Neuronal stem cell (in vitro differentiated cells): ENCODE measurements around the gene ITGA8.

Experiments
- DNase-seq: peaks from one replicate; pipeline ENCODE4 v3.0.0-alpha.2; 2013; ENCODE audit warnings: low spot score
- H2AFZ ChIP-seq: one replicate; pipeline ENCODE4 v1.6.1; 2013; ENCODE audit warnings: mild to moderate bottlenecking, low read length, inconsistent platforms
- H2AK5ac ChIP-seq: 2 replicates; pipeline ENCODE4 v1.6.1; 2013; ENCODE audit warnings: low read depth, mild to moderate bottlenecking, inconsistent platforms, low read length, moderate library complexity, mixed read lengths
- H2BK120ac ChIP-seq: 2 replicates; pipeline ENCODE4 v1.6.1; 2013; ENCODE audit warnings: low read depth, mild to moderate bottlenecking, inconsistent platforms, low read length, moderate library complexity, mixed read lengths
- H2BK12ac ChIP-seq: one replicate; pipeline ENCODE4 v1.6.1; 2013; ENCODE audit warnings: low read length, inconsistent platforms
- H2BK15ac ChIP-seq: 2 replicates; pipeline ENCODE4 v1.6.1; 2013; ENCODE audit warnings: mild to moderate bottlenecking, low read length, inconsistent platforms, mixed read lengths
- H2BK5ac ChIP-seq: one replicate; pipeline ENCODE4 v1.6.1; 2013; ENCODE audit warnings: inconsistent platforms, mild to moderate bottlenecking, low read length, moderate library complexity
- H3K14ac ChIP-seq: one replicate; pipeline ENCODE4 v1.6.1; 2013; ENCODE audit warnings: low read length, inconsistent platforms
- H3K18ac ChIP-seq: 2 replicates; pipeline ENCODE4 v1.6.1; 2013; ENCODE audit warnings: low read length, inconsistent platforms
- H3K23ac ChIP-seq: 2 replicates; pipeline ENCODE4 v1.6.1; 2013; ENCODE audit warnings: low read depth, mild to moderate bottlenecking, mixed read lengths, low read length, inconsistent platforms; ENCODE audit not compliant: poor library complexity
- H3K27ac ChIP-seq: replicated peaks from 3 replicates; pipeline ENCODE4 v1.5.1; 2013; ENCODE audit warnings: low read length, inconsistent platforms
- H3K27me3 ChIP-seq, 3 experiments: 2 replicates each; pipeline ENCODE4 v1.6.1; 2013; ENCODE audit warnings: low read length in 3 of 3, mild to moderate bottlenecking in 2 of 3, inconsistent platforms in 1 of 3, low read depth in 1 of 3, mixed read lengths in 1 of 3, moderate library complexity in 1 of 3; ENCODE audit not compliant: control insufficient read depth in 3 of 3, insufficient read depth in 3 of 3
- H3K36me3 ChIP-seq, 2 donors: replicated peaks in 1 of 2; 2 replicates each; pipeline ENCODE4 v1.6.1; 2013; ENCODE audit warnings: low read length in 2 of 2; ENCODE audit not compliant: control insufficient read depth in 2 of 2, insufficient read depth in 2 of 2
- H3K4ac ChIP-seq: 2 replicates; pipeline ENCODE4 v1.6.1; 2013; ENCODE audit warnings: inconsistent platforms, mild to moderate bottlenecking, low read length, moderate library complexity
- H3K4me1 ChIP-seq, 2 donors: 1 replicate in 1 of 2; 2 replicates in 1 of 2; pipeline ENCODE4 v1.6.1; 2013; ENCODE audit warnings: low read length in 2 of 2, low read depth in 1 of 2; ENCODE audit not compliant: control insufficient read depth in 2 of 2, insufficient read depth in 1 of 2
- H3K4me2 ChIP-seq: one replicate; pipeline ENCODE4 v1.6.1; 2013; ENCODE audit warnings: mild to moderate bottlenecking, low read length, inconsistent platforms; ENCODE audit not compliant: insufficient read depth, poor library complexity, severe bottlenecking
- H3K4me3 ChIP-seq, 2 donors: 2 replicates each; pipeline ENCODE4 v1.5.1; 2013; ENCODE audit warnings: low read length in 2 of 2, mild to moderate bottlenecking in 2 of 2, inconsistent platforms in 1 of 2, moderate library complexity in 1 of 2
- H3K79me1 ChIP-seq: one replicate; pipeline ENCODE4 v1.6.1; 2013; ENCODE audit warnings: low read depth, mild to moderate bottlenecking, inconsistent platforms, low read length, moderate library complexity
- H3K9ac ChIP-seq: one replicate; pipeline ENCODE4 v1.6.1; 2013; ENCODE audit warnings: mild to moderate bottlenecking, low read depth, low read length, inconsistent platforms; ENCODE audit not compliant: poor library complexity
- H3K9me3 ChIP-seq, 2 donors: replicated peaks in 1 of 2; 2 replicates each; pipeline versions ENCODE3 to v1.6.1; 2013; ENCODE audit warnings: low read length in 2 of 2, mild to moderate bottlenecking in 2 of 2, inconsistent platforms in 1 of 2, low read depth in 1 of 2, mixed read lengths in 1 of 2, moderate library complexity in 1 of 2; ENCODE audit not compliant: control insufficient read depth in 2 of 2, insufficient read depth in 1 of 2
- H4K8ac ChIP-seq: one replicate; pipeline ENCODE4 v1.6.1; 2013; ENCODE audit warnings: low read depth, mild to moderate bottlenecking, inconsistent platforms, low read length, moderate library complexity
- H4K91ac ChIP-seq: one replicate; pipeline ENCODE4 v1.6.1; 2013; ENCODE audit warnings: low read length, low read depth, mild to moderate bottlenecking, inconsistent platforms; ENCODE audit not compliant: poor library complexity
- WGBS, 2 donors: extraction: QIAGEN DNeasy Blood & Tissue Kit; methylation state at CpG; one replicate each; pipeline ENCODE4 v1.1.7; 2013; ENCODE audit warnings: missing lambda C conversion rate in 2 of 2, mixed read lengths in 1 of 2; ENCODE audit not compliant: insufficient read length in 2 of 2, insufficient replicate concordance in 1 of 2; ENCODE audit errors: extremely low coverage in 2 of 2; 5-methylcytosine and 5-hydroxymethylcytosine counted together

The ITGA8 gene

DNA sequence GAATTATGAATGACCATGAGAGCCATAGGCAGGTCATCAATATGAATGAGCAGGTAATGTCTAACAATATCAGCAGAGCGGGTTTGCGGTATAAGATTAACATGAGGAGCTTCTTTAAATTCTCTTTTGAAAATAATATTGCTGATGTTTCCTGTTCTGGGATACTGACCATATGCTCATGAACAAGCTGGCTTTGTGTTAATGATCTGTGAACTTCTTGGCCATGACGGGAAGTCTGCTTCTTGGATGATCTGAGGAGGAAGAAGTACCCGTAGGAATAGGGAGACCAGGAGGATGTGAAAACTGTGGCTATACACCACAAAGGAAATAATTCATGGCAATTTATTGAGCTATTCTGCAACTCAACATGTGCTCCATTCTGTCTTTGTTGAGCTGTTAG, 38.6 kb downstream of the ITGA8 start:
- H2BK15ac ChIP-seq, result no peak overlapping the region
- H3K9ac ChIP-seq, result no peak overlapping the region
- H2BK12ac ChIP-seq, result no peak overlapping the region
- H4K91ac ChIP-seq, result no peak overlapping the region
- DNase-seq, result no peak
- no peak overlapping the region for H3K4me3 ChIP-seq
- H2BK5ac ChIP-seq, result no peak overlapping the region
- H3K4me2 ChIP-seq, result no peak overlapping the region
- no CpG with 5 or more reads among the region's 4 CpGs for WGBS, 2 donors
- H3K23ac ChIP-seq, result no peak overlapping the region
- H2BK120ac ChIP-seq, result no peak overlapping the region
- H2AK5ac ChIP-seq, result no peak overlapping the region
- H3K27ac ChIP-seq, result no peak overlapping the region
- H3K14ac ChIP-seq, result no peak overlapping the region
- H3K18ac ChIP-seq, result no peak overlapping the region
- no peaks in the 10 kb centered on the region for H3K4me1 ChIP-seq
- H3K4ac ChIP-seq, result no peak overlapping the region
- H3K27me3 ChIP-seq, result no peaks in the 10 kb centered on the region
- no peaks in the 10 kb centered on the region for H3K36me3 ChIP-seq
- H2AFZ ChIP-seq, result no peak overlapping the region
- no peak overlapping the region for H4K8ac ChIP-seq
- no peaks in the 10 kb centered on the region for H3K9me3 ChIP-seq
- no peaks in the 10 kb centered on the region for H3K79me1 ChIP-seq

DNA sequence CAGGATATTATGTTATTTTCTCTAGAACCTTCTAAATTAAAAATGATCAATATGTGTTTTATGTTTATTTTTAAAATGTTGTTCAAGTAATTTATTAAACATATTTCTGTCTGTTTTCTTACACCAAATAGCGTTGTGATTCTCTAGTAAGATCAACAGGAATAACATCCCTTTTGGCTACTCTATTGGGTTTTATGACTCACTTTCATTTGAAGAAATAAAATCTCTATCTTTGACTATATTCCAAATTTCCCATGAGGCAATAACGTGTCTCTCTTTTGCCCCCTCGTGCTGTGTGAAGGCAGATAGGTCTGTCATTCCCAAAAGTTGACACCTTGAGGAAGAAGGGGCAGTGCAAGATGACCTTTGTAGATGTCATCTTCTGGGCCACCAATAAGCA, 40.9 kb downstream of the ITGA8 start:
- H3K4me3 ChIP-seq, result no peak overlapping the region
- WGBS, 2 donors, result no CpG with 5 or more reads among the region's 3 CpGs
- DNase-seq, result no peak
- no peak overlapping the region for H2BK12ac ChIP-seq
- H2AFZ ChIP-seq, result no peak overlapping the region
- no peak overlapping the region for H3K18ac ChIP-seq
- H3K9me3 ChIP-seq, result no peaks in the 10 kb centered on the region
- no peak overlapping the region for H3K4me2 ChIP-seq
- H2BK15ac ChIP-seq, result no peak overlapping the region
- H3K79me1 ChIP-seq, result no peaks in the 10 kb centered on the region
- H3K27ac ChIP-seq, result no peak overlapping the region
- H3K14ac ChIP-seq, result no peak overlapping the region
- H3K4ac ChIP-seq, result no peak overlapping the region
- H3K23ac ChIP-seq, result no peak overlapping the region
- no peak overlapping the region for H2BK5ac ChIP-seq
- H2BK120ac ChIP-seq, result no peak overlapping the region
- H4K91ac ChIP-seq, result no peak overlapping the region
- H3K27me3 ChIP-seq, result no peaks in the 10 kb centered on the region
- H3K36me3 ChIP-seq, result no peaks in the 10 kb centered on the region
- H3K4me1 ChIP-seq, result no peaks in the 10 kb centered on the region
- H2AK5ac ChIP-seq, result no peak overlapping the region
- H4K8ac ChIP-seq, result no peak overlapping the region
- no peak overlapping the region for H3K9ac ChIP-seq

DNA sequence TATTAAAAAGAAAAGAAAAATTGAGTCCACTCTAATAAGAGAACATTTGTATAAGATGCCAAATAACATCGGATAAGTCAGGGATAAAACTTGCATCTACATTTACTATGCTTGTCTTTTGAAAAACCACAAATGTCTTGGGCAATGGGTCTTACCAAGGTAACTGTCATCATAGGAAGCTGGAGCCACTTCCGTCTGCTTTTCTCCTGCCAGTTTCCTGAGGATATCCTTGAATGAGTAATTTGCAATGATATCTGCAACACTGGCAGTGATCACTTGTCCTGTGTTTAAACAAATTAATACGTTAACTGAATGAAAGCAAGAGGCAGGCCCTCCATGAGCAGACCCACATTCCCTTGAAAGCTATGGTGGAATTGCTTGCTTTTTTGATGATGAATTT, 47.3 kb downstream of the ITGA8 start:
- no peak overlapping the region for H4K91ac ChIP-seq
- no peak overlapping the region for H3K4me2 ChIP-seq
- no peaks in the 10 kb centered on the region for H3K9me3 ChIP-seq
- H3K4ac ChIP-seq, result no peak overlapping the region
- no peaks in the 10 kb centered on the region for H3K79me1 ChIP-seq
- H2BK15ac ChIP-seq, result no peak overlapping the region
- no peak overlapping the region for H2BK5ac ChIP-seq
- no peaks in the 10 kb centered on the region for H3K36me3 ChIP-seq
- H3K4me3 ChIP-seq, result no peak overlapping the region
- no peak overlapping the region for H2BK120ac ChIP-seq
- H3K4me1 ChIP-seq, result no peaks in the 10 kb centered on the region
- no peaks in the 10 kb centered on the region for H3K27me3 ChIP-seq
- WGBS, 2 donors, result no CpG with 5 or more reads among the region's 3 CpGs
- no peak overlapping the region for H2AFZ ChIP-seq
- H3K27ac ChIP-seq, result no peak overlapping the region
- H3K9ac ChIP-seq, result no peak overlapping the region
- no peak overlapping the region for H3K18ac ChIP-seq
- H3K23ac ChIP-seq, result no peak overlapping the region
- no peak overlapping the region for H4K8ac ChIP-seq
- H3K14ac ChIP-seq, result no peak overlapping the region
- DNase-seq, result no peak
- H2AK5ac ChIP-seq, result no peak overlapping the region
- no peak overlapping the region for H2BK12ac ChIP-seq

DNA sequence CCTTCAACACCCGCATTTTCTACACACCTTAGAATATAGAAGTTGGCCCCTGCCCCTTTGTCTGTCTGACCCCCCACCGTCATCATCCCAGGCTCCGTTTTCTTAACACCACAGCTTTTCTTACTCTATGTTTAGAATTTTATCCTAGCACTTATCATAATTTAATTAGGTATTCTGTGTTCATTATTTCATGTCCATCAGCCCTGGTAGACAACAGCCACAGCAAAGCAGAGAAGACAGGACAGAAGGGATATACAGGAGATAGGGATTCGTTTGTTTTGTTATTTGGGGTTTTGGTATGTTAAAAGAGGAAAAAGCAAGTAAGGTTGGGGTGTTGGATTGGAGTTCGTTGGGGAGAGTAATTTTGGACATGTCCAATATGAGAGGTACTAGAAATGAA, 48.8 kb downstream of the ITGA8 start:
- H4K8ac ChIP-seq, result no peak overlapping the region
- no peaks in the 10 kb centered on the region for H3K79me1 ChIP-seq
- H2BK12ac ChIP-seq, result no peak overlapping the region
- H3K23ac ChIP-seq, result no peak overlapping the region
- H2BK120ac ChIP-seq, result no peak overlapping the region
- no peak overlapping the region for H3K4ac ChIP-seq
- H3K4me2 ChIP-seq, result no peak overlapping the region
- H4K91ac ChIP-seq, result no peak overlapping the region
- H3K14ac ChIP-seq, result no peak overlapping the region
- H3K27me3 ChIP-seq, result no peaks in the 10 kb centered on the region
- H2AFZ ChIP-seq, result no peak overlapping the region
- no peaks in the 10 kb centered on the region for H3K4me1 ChIP-seq
- no peak overlapping the region for H2BK15ac ChIP-seq
- WGBS, 2 donors, result 100% methylated on average over 2 of the region's 5 CpGs; no CpG with 5 or more reads in 1 of the 2 donors
- H2BK5ac ChIP-seq, result no peak overlapping the region
- DNase-seq, result no peak
- no peaks in the 10 kb centered on the region for H3K9me3 ChIP-seq
- no peak overlapping the region for H3K18ac ChIP-seq
- H3K4me3 ChIP-seq, result no peak overlapping the region
- H3K9ac ChIP-seq, result no peak overlapping the region
- no peaks in the 10 kb centered on the region for H3K36me3 ChIP-seq
- H3K27ac ChIP-seq, result no peak overlapping the region
- H2AK5ac ChIP-seq, result no peak overlapping the region
